HG02852 (cell line): ENCODE data around the gene DBP.

Experiments
- ATAC-seq: cut with Tn5 transposase; IDR thresholded peaks from one replicate; pipeline ENCODE4 v1.9.1; 2021; ENCODE audit warnings: mild to moderate bottlenecking, moderate library complexity; ENCODE audit not compliant: unreplicated experiment

The DBP gene

DNA sequence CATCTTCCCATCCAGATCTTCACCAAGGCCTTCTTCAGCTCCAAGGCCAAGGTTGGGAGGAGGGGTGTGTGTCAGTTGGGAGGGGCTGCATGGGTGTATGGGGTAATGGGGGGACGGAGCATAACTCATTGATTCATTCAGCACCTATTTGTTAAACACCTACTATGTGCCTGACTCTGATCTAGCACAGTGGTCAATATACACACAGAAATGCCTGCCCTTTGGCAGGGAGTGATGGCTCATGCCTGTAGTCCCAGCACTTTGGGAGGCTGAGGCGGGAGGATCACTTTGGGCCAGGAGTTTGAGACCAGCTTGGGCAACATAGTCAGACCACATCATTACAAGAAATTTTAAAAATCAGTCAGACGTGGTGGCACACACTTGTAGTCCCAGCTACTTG lies 49.8 kb downstream of the DBP start:
- no peak for ATAC-seq

DNA sequence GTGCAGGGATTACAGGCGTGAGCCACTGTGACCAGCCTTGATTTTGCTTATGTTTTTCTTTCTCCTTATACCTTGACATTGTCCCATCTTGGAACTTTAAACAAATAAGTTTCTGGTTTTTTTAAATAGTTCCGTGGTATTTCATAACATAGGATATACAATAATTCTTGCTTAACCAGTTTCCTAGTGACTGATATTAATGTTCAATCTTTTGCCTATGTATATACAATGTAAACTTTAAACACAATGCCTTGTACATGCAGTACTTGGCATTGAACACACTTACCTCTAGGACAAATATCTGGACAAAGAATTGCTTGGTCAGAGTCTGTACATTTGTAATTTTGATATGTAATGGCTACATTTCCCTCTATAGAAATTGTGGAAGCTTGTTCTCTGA lies 55.0 kb downstream of the DBP start:
- no peak for ATAC-seq
